Pancreas (tissue), 10 donors: ENCODE data around the gene RLN3. TPM values are rescaled to one million over a fixed set of nuclear protein-coding genes. Genes with fewer than 3 reads are reported as not detected.
"Not testable (repeated sequence)": the region's sequence is repeated elsewhere in the genome, so short reads cannot be mapped to it uniquely, and the experiment has no call there.

ENCODE experiments used
- ATAC-seq, 4 donors: fragments of 200-7000 bp; cut with Tn5 transposase; one replicate each; pipeline versions ENCODE4 v1.8.0 to v1.9.1; 2020; ENCODE audit warnings: mild to moderate bottlenecking in 4 of 4, moderate library complexity in 4 of 4
- DNase-seq, 6 donors: peaks; one replicate each; pipeline ENCODE4 v3.0.0-alpha.2; 2020
- FAIRE-seq: peaks from 2 replicates; lab custom pipeline; 2012; peaks lifted over from hg19 to GRCh38; lab: Jason Lieb, UNC
- H3K27ac ChIP-seq, 4 donors: fragments of 200-600 bp; sonication (generic); 1 replicate in 3 of 4; 2 replicates in 1 of 4; pipeline versions ENCODE4 v1.5.0 to v1.8.0; 2020
- H3K27me3 ChIP-seq, 4 donors: fragments of 200-600 bp; one replicate each; pipeline ENCODE4 v1.8.0; 2021
- H3K36me3 ChIP-seq, 3 donors: fragments of 200-600 bp; sonication (generic) in 1 of 3; one replicate each; pipeline versions ENCODE4 v1.5.0 to v1.8.0; 2020 to 2021
- H3K4me1 ChIP-seq, 3 donors: fragments of 200-600 bp; one replicate each; pipeline ENCODE4 v1.8.0; 2021
- H3K4me3 ChIP-seq, 4 donors: fragments of 200-600 bp; sonication (generic) in 2 of 4; one replicate each; pipeline versions ENCODE4 v1.5.0 to v1.8.0; 2020 to 2021
- H3K9me3 ChIP-seq, 4 donors: fragments of 200-600 bp; one replicate each; pipeline ENCODE4 v1.8.0; 2021
- CTCF ChIP-seq, 4 donors: fragments of 200-600 bp; sonication (generic) in 3 of 4; IDR thresholded peaks; one replicate each; pipeline versions ENCODE4 v1.5.0 to v1.8.0; 2021; ENCODE audit warnings: antibody characterized with exemption in 4 of 4
- WGBS, 2 donors: extraction: QIAGEN DNeasy Blood & Tissue Kit; methylation state at CpG; one replicate each; pipeline ENCODE4 v1.1.7; 2013; 5-methylcytosine and 5-hydroxymethylcytosine counted together
- intact Hi-C, 3 donors: fragments of 100-400 bp; cut with DNase I; formaldehyde crosslinking; loops; one replicate each; pipeline versions ENCODE4 v1.11.1 to v1.14.2; 2022
- polyA plus RNA-seq, 2 donors: library from polyadenylated mRNA; stranded (reverse); fragments of 200-250 nt; gene quantifications; one replicate each; pipeline ENCODE4 v1.2.3, GENCODE V29; 2013
- total RNA-seq, 6 donors: library from RNA; stranded (reverse); fragmentation: NEBNext Ultra II Directional in 4 of 6; extraction: Animal tissue kit (Norgen Biotek cat#: 25700) in 4 of 6; gene quantifications; one replicate each; pipeline versions ENCODE4 v1.2.1 to v1.2.4, GENCODE V29; 2021 to 2023
- donor health status: healthy with polysubstance abuse.
- donor health status: DM: no; HTN: no; CAD: no; lungs with moderate emphysema.
- donor health status: DM: no; HTN: no; CAD: no.
- donor health status: control.
- donor health status: control.
- donor health status: Bipolar disorder and iron deficiency.
- donor health status: DM: yes; HTN: yes; CAD: no.
- donor health status: DM: no; HTN: no; CAD: no.
- donor health status: DM: no; HTN: no; CAD: no.
- donor health status: DM: yes; HTN: yes; CAD: no.

Gene RLN3
- total and polyA plus RNA-seq, 8 donors = not detected

GRCh38 chr19:14035706-14036105 lies 7.8 kb downstream of the RLN3 start:
- H3K4me1 ChIP-seq = peaks cover 0 to 3% (median 0%) of the 10 kb centered on the region in 3 donors
- intact Hi-C loops = no loop called here
- no peak for TF ChIP-seq CTCF (IDR thresholded peaks at IDR 0.05)
- H3K4me3 ChIP-seq = no peak overlapping the region
- H3K9me3 ChIP-seq = no peaks in the 10 kb centered on the region
- ATAC-seq (no peak), FAIRE-seq (no peak), DNase-seq (no peak)
- no peaks in the 10 kb centered on the region for H3K36me3 ChIP-seq
- WGBS, 2 donors = 86% methylated on average over 7 of the region's 7 CpGs
- H3K27me3 ChIP-seq = no peaks in the 10 kb centered on the region
- H3K27ac ChIP-seq = no peak overlapping the region

GRCh38 chr19:14039181-14039580 lies 11.2 kb downstream of the RLN3 start:
- Histone ChIP-seq H3K27me3 (no peaks in the 10 kb centered on the region), H3K4me1 (no peaks in the 10 kb centered on the region), H3K4me3 (no peak overlapping the region), H3K36me3 (no peaks in the 10 kb centered on the region), H3K9me3 (no peaks in the 10 kb centered on the region), H3K27ac (no peak overlapping the region)
- FAIRE-seq (no peak), DNase-seq (no peak), ATAC-seq (no peak)
- WGBS, 2 donors = 89 to 96% methylated on average over 7 of the region's 7 CpGs
- no peak for TF ChIP-seq CTCF (IDR thresholded peaks at IDR 0.05)
- intact Hi-C loops = no loop called here

GRCh38 chr19:14042659-14043608 lies 15.0 kb downstream of the RLN3 start:
- intact Hi-C loops, FAIRE-seq, H3K36me3 ChIP-seq, H3K9me3 ChIP-seq, H3K27me3 ChIP-seq, H3K4me3 ChIP-seq, H3K4me1 ChIP-seq: not testable (repeated sequence)
- DNase-seq (peak in 2 of 6 donors; percentile 33 to 39), ATAC-seq (peak; percentile 63 to 86 (median 86))
- TF ChIP-seq CTCF (IDR thresholded peaks at IDR 0.05) = peak; percentile 14 to 35 (median 28)
- 57 to 66% methylated on average over 19 of the region's 19 CpGs for WGBS, 2 donors
- peak overlapping the region in 1 of 4 donors; percentile 13 for H3K27ac ChIP-seq

- H3K4me3 ChIP-seq, H3K9me3 ChIP-seq, H3K27me3 ChIP-seq, H3K27ac ChIP-seq, H3K36me3 ChIP-seq, H3K4me1 ChIP-seq, FAIRE-seq, intact Hi-C loops, DNase-seq, ATAC-seq: not testable (repeated sequence)
- WGBS, 2 donors = 97 to 99% methylated on average over 10 of the region's 10 CpGs
Observed at GRCh38 chr19:14047866-14048265, 19.9 kb downstream of the RLN3 start.

- Histone ChIP-seq H3K27ac (no peak overlapping the region), H3K27me3 (no peaks in the 10 kb centered on the region), H3K36me3 (no peaks in the 10 kb centered on the region), H3K4me1 (no peaks in the 10 kb centered on the region), H3K4me3 (no peak overlapping the region), H3K9me3 (no peaks in the 10 kb centered on the region)
- intact Hi-C loops = no loop called here
- DNase-seq (peak in 3 of 6 donors; percentile 49 to 76 (median 52)), FAIRE-seq (no peak), ATAC-seq (peak in 3 of 4 donors; percentile 77 to 91 (median 82))
- WGBS, 2 donors = 73 to 76% methylated on average over 8 of the region's 8 CpGs
- peak; percentile 60 to 67 (median 64) for TF ChIP-seq CTCF (IDR thresholded peaks at IDR 0.05)
Observed at GRCh38 chr19:14048443-14049153, 20.6 kb downstream of the RLN3 start.
